Karpas-422 (cell line): Measurements from ENCODE around the gene BAHCC1. TPM values are rescaled to one million over a fixed set of nuclear protein-coding genes. Genes with fewer than 3 reads are reported as not detected.

Experiments used
- DNase-seq: peaks from one replicate; pipeline ENCODE4 v3.0.0-alpha.2; 2015
- H2AFZ ChIP-seq: fragments of 200-600 bp; sonication (generic); 2 replicates; pipeline ENCODE4 v1.6.1; 2014; ENCODE audit warnings: antibody characterized with exemption, low read length, mixed read lengths
- H3K27ac ChIP-seq: fragments of 200-600 bp; sonication (generic); 2 replicates; pipeline ENCODE4 v1.5.1; 2014; ENCODE audit warnings: mild to moderate bottlenecking, low read length, moderate library complexity
- H3K27me3 ChIP-seq: fragments of 200-600 bp; sonication (generic); 2 replicates; pipeline ENCODE4 v1.6.1; 2014; ENCODE audit warnings: low read length, mixed read lengths
- H3K36me3 ChIP-seq: fragments of 200-600 bp; sonication (generic); 2 replicates; pipeline ENCODE4 v1.6.1; 2014; ENCODE audit warnings: low read length, mixed read lengths; ENCODE audit not compliant: insufficient read depth
- H3K4me1 ChIP-seq: fragments of 200-600 bp; sonication (generic); 2 replicates; pipeline ENCODE4 v1.6.1; 2014; ENCODE audit warnings: mild to moderate bottlenecking, low read length, mixed read lengths
- H3K4me2 ChIP-seq: fragments of 200-600 bp; sonication (generic); 2 replicates; pipeline ENCODE4 v1.6.1; 2014; ENCODE audit warnings: low read length, low read depth, mild to moderate bottlenecking; ENCODE audit not compliant: poor library complexity, severe bottlenecking
- H3K4me3 ChIP-seq: fragments of 200-600 bp; sonication (generic); 2 replicates; pipeline ENCODE4 v1.5.1; 2014; ENCODE audit warnings: mild to moderate bottlenecking, antibody characterized with exemption, low read length, mixed read lengths
- H3K79me2 ChIP-seq: fragments of 200-600 bp; sonication (generic); 2 replicates; pipeline ENCODE4 v1.6.1; 2014; ENCODE audit warnings: mild to moderate bottlenecking, low read length, mixed read lengths
- H3K9ac ChIP-seq: fragments of 200-600 bp; sonication (generic); 2 replicates; pipeline ENCODE4 v1.6.0; 2014; ENCODE audit warnings: low read length
- H3K9me2 ChIP-seq: fragments of 200-600 bp; sonication (generic), shearing (Covaris generic); replicated peaks from 2 replicates; pipeline ENCODE4 v1.6.0; 2014; ENCODE audit warnings: mild to moderate bottlenecking, low read length, moderate library complexity; ENCODE audit not compliant: insufficient read depth
- H3K9me3 ChIP-seq: fragments of 300-700, 200-600 bp; sonication (generic); 2 replicates; pipeline ENCODE4 v1.6.1; 2014; ENCODE audit warnings: low read length, mixed read lengths
- H4K20me1 ChIP-seq: fragments of 200-600 bp; sonication (generic); 2 replicates; pipeline ENCODE4 v1.6.1; 2014; ENCODE audit warnings: mild to moderate bottlenecking, antibody characterized with exemption, low read length, low read depth; ENCODE audit not compliant: insufficient read depth
- total RNA-seq: library from RNA; depleted of rRNA; stranded (reverse); fragments of >200 nt; shearing (Covaris generic); gene quantifications from 2 replicates; pipeline ENCODE4 v1.2.3, GENCODE V29; 2014; ENCODE audit warnings: low replicate concordance

The BAHCC1 gene
- total RNA-seq, 1 experiment from 2014 or later: not detected

DNA sequence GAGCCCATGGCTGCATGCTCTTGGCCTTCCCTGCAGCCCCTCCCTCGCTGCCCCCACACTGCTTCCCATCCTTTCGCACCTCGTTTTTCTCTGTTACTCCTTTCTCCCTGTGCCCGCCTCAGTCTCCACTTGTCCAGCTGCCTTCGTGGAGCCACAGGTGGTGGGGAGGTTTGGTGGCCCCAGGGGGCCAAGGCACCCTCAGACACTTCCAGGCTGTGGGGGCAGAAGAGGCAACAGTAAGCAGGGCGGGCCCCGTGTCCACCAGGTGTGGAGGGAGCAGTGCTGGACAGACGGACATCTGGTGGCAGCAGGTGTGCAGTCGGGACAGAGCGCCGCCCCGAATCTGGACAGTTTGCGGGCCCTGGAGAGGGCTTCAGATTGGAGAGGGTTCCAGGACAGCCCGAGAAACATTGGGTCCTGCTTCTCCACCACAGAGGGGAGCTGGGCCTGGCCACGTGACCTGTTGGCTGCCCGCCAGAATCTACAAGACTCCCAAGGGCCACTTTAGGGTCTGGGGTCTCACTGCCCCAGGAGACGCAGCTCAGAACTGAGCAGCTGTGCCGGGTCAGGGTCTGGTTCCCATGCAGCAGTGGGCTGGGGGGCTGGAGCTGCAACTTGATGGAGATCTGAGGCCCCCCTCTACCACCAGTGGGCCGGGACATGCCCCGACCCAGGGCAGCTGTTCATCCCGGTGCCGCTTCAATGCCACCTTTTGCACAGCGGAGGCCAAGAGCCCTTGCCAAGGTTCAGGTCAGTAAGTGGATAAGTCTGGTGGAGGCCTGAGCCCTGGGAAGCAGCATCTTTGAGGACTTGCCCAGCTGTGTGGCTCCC, 22.8 kb downstream of the BAHCC1 start:
- no peaks in the 10 kb centered on the region for H3K36me3 ChIP-seq
- H3K4me2 ChIP-seq: no peak overlapping the region
- no peak for DNase-seq
- no peak overlapping the region for H2AFZ ChIP-seq
- H3K9me2 ChIP-seq: no peaks in the 10 kb centered on the region
- H3K27ac ChIP-seq: no peak overlapping the region
- no peaks in the 10 kb centered on the region for H4K20me1 ChIP-seq
- H3K79me2 ChIP-seq: no peaks in the 10 kb centered on the region
- no peak overlapping the region for H3K9ac ChIP-seq
- H3K4me3 ChIP-seq: no peak overlapping the region
- H3K9me3 ChIP-seq: no peaks in the 10 kb centered on the region
- no peaks in the 10 kb centered on the region for H3K27me3 ChIP-seq
- H3K4me1 ChIP-seq: no peaks in the 10 kb centered on the region

DNA sequence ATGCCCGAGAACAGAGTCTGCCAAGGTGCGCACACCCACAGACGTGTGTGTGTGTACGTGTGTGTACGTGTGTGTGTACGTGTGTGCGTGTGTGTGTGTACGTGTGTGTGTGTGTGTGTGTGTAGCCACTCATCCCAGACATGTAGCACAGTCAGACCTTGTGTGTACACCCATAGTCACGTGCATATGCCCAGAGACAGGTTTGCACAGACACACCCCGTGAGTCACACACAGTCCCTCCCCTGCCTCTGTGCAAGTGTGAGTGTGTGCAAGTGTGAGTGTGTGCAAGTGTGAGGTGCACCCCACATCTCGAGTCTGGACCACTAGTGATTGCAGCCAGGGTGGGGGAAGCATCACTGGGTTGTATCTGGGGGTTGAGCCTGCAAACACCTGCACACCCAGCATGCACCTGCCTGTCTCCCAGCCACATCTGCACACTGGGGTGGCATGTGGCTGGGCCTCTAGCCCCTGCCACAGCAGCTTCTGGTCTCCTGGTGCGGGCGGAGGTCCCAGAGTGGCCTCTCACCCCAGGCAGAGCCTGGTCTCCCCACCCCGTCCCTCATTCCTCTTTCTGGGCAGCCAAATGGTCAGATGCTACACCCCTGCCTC, 23.6 kb downstream of the BAHCC1 start:
- DNase-seq: no peak
- no peaks in the 10 kb centered on the region for H3K36me3 ChIP-seq
- H3K9me3 ChIP-seq: no peaks in the 10 kb centered on the region
- no peaks in the 10 kb centered on the region for H3K9me2 ChIP-seq
- no peaks in the 10 kb centered on the region for H3K4me1 ChIP-seq
- no peak overlapping the region for H3K4me3 ChIP-seq
- no peaks in the 10 kb centered on the region for H3K79me2 ChIP-seq
- H2AFZ ChIP-seq: no peak overlapping the region
- no peaks in the 10 kb centered on the region for H3K27me3 ChIP-seq
- H3K4me2 ChIP-seq: no peak overlapping the region
- H3K27ac ChIP-seq: no peak overlapping the region
- no peaks in the 10 kb centered on the region for H4K20me1 ChIP-seq
- no peak overlapping the region for H3K9ac ChIP-seq

DNA sequence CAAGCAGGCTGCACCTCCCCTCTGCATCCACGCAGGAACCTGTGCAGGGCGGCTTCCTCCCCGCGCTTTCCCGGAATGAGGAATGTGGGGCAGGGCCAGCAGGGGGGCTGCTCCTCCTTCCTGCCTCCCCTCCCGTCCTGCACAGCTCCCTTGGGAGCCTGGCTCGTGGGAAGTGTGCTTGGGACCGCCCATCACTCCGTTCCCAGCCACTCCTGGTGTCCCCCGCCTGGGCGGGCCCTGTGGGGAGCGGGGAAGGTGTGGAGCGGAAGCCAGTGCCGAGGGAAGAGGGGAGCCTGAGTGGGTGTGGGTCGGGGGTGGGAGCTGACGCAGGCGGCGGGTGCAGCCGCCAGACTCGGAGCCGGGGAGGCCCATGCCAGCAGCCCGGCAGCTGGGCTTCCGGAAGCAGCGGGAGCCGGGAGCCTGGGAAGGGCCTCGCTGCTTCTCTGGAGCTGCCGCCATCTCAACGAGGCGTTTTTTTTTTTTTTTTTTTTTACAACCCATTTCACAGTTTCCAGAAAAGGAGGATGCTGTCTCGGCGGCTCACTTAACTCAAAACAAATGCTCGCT, 24.1 kb downstream of the BAHCC1 start:
- no peaks in the 10 kb centered on the region for H3K36me3 ChIP-seq
- no peak overlapping the region for H2AFZ ChIP-seq
- no peaks in the 10 kb centered on the region for H3K9me2 ChIP-seq
- no peaks in the 10 kb centered on the region for H3K4me1 ChIP-seq
- H4K20me1 ChIP-seq: no peaks in the 10 kb centered on the region
- DNase-seq: no peak
- H3K9ac ChIP-seq: no peak overlapping the region
- H3K27ac ChIP-seq: no peak overlapping the region
- no peak overlapping the region for H3K4me3 ChIP-seq
- H3K4me2 ChIP-seq: no peak overlapping the region
- H3K27me3 ChIP-seq: no peaks in the 10 kb centered on the region
- H3K79me2 ChIP-seq: no peaks in the 10 kb centered on the region
- H3K9me3 ChIP-seq: no peaks in the 10 kb centered on the region

DNA sequence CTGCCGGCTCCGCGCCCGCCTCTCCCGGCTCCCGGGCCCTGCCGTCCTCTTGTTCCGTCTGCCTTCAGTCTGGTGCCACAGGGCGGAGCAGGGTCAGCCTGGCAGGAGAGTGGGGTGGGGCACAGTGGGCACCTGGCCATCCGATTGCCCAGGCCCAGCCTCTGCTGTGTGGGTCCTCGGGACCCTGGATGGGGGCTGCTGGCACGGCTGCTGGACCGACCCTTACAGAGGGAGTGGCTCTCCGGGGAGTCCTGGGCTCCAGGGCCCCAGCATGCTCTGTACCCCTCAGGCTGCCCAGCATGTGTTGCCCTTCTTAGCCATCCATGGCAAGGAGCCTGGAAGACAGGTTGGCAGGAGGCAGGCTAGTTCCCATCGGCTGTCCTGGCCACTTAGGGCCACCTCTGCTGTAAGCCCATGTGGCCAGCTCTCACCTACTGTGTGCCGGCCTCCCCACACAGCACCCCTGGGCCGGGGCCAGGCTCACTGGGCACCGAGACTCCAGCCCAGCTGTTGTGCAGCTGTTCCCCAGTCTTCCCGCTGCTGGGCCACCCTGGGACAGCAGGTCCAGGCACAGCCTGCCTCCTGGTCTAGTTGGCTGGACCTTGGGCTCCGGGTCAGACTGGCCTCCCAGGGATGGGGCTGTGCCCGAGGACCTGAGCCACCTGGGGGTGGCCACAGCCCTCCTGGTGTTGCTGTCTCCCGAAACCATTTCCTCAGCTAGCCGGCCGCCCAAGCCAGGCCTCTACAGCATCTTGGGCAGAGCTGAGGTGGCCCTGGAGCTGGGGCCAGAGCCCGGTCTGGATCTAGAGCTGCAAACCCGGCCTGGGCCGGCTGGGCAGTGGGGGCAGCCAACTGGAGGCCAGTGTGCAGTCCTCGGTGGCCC, 24.9 kb downstream of the BAHCC1 start:
- Histone ChIP-seq H3K79me2 (no peaks in the 10 kb centered on the region), H3K9ac (no peak overlapping the region), H3K4me2 (no peak overlapping the region), H3K4me3 (no peak overlapping the region), H2AFZ (no peak overlapping the region), H4K20me1 (no peaks in the 10 kb centered on the region), H3K9me2 (no peaks in the 10 kb centered on the region), H3K27ac (no peak overlapping the region), H3K9me3 (no peaks in the 10 kb centered on the region), H3K36me3 (no peaks in the 10 kb centered on the region), H3K27me3 (no peaks in the 10 kb centered on the region), H3K4me1 (no peaks in the 10 kb centered on the region)
- DNase-seq: no peak

DNA sequence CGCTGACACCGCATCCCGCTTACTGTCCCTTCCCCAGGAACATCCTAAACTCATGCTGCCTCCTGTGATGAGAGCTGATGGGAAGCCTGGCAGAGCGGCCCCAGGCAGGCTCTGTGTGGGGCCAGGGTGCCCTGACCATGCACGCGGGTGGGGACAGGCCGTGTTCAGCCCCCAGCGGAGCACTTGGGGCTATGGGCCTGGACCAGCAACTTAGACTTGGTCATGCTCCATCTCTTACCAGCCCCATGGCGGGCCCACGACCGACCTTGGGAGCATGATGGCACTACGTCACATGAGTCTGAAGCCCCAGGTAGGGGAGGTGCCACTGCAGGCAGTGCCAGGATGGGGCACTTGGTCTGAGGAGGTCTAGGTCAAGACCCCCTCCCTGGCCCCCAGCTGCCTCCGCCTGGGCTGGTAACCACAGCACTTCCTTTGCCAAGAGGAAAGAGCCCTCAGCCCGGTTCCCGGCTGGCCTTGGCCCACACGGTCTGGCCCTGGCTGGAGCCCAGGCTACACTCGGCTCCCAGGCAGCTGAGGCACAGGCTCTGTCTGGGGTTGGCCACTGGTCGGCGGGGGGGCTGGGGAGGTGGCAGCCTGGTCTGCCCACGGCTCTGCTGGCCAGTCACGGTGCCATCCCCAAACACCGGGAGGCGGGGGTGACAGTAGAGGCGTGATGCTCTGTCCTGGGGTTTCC, 25.7 kb downstream of the BAHCC1 start:
- DNase-seq: no peak
- Histone ChIP-seq H2AFZ (no peak overlapping the region), H3K9me2 (no peaks in the 10 kb centered on the region), H3K27ac (no peak overlapping the region), H3K9ac (no peak overlapping the region), H3K9me3 (peaks cover 6% of the 10 kb centered on the region; the same call in 1 of the 2 replicates), H3K4me2 (no peak overlapping the region), H3K4me3 (no peak overlapping the region), H3K36me3 (no peaks in the 10 kb centered on the region), H3K27me3 (no peaks in the 10 kb centered on the region), H3K4me1 (no peaks in the 10 kb centered on the region), H4K20me1 (no peaks in the 10 kb centered on the region), H3K79me2 (no peaks in the 10 kb centered on the region)

DNA sequence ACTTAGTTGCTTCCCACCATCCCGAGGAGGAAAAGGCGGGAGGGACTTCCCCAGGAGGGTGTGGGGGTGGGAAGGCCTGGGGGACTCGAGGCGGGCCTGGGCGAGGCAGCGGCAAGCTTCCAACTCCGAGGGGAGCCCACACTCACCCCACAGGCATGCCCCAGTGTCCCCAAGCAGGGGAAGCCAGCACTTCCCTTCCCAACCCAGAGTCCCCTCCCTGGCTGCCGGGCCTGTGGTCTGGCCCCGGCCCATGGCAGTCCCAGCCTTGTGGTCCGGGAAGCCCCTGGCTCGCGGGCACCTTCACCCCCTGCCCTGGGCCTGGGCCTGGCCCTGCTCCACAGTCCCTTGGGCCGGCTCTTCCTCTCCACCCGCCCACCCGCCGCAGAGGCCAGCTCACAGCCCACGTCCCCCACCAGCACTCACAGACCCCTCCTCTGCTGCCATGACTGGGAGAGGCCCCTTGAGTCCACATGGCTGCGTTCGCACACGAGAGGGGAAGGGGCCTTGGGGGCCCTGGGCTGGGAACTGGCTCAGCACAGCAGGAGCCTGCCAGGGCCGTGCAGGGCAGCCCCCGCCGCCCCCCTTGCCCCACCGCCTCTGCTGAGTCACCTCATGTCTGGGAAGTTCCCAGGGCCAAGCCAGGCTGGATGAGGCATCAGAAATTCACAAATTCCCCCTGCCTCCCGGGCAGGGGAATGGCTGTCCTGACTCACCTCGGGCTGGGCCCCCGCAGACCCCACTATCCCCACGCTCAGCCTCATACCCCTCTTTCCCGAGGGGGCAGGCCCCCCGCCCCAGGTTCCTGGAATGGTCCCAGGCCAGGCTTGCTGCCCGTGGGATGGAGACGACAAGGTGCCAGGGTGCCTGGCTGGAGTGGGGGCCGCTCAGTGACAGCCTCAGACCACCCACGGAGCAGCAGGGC, 27.8 kb downstream of the BAHCC1 start:
- H3K36me3 ChIP-seq: no peaks in the 10 kb centered on the region
- H3K9me2 ChIP-seq: no peaks in the 10 kb centered on the region
- H3K9ac ChIP-seq: no peak overlapping the region
- H3K27ac ChIP-seq: no peak overlapping the region
- no peaks in the 10 kb centered on the region for H4K20me1 ChIP-seq
- no peak overlapping the region for H3K4me2 ChIP-seq
- no peaks in the 10 kb centered on the region for H3K27me3 ChIP-seq
- no peaks in the 10 kb centered on the region for H3K4me1 ChIP-seq
- H3K9me3 ChIP-seq: peaks cover 9% of the 10 kb centered on the region; the same call in 1 of the 2 replicates
- no peak for DNase-seq
- H3K4me3 ChIP-seq: no peak overlapping the region
- no peak overlapping the region for H2AFZ ChIP-seq
- no peaks in the 10 kb centered on the region for H3K79me2 ChIP-seq

DNA sequence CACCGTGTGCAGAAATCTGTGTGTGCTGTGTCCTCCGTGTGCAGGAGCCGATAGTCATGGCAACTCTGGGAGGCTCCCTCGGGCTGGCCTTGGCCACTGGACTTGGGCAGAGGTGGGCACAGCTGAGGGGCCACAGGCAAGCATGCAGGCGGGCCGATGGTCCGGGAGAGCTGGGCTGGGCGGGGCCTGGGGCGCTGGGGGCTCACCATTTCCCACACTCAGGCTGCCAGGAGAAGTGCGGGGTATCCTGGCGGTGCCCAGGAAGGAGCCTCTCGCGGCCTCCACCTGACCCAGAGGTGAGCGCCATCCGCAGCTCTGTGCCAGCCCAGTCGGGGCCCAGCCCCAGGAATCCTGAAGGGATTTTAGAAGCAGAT, 28.4 kb downstream of the BAHCC1 start:
- no peaks in the 10 kb centered on the region for H3K36me3 ChIP-seq
- H3K4me2 ChIP-seq: no peak overlapping the region
- no peak overlapping the region for H3K4me3 ChIP-seq
- H3K27ac ChIP-seq: no peak overlapping the region
- DNase-seq: no peak
- H3K9me3 ChIP-seq: peaks cover 9% of the 10 kb centered on the region; the same call in 1 of the 2 replicates
- no peaks in the 10 kb centered on the region for H4K20me1 ChIP-seq
- H3K9ac ChIP-seq: no peak overlapping the region
- H3K9me2 ChIP-seq: no peaks in the 10 kb centered on the region
- no peaks in the 10 kb centered on the region for H3K79me2 ChIP-seq
- no peaks in the 10 kb centered on the region for H3K4me1 ChIP-seq
- H3K27me3 ChIP-seq: no peaks in the 10 kb centered on the region
- no peak overlapping the region for H2AFZ ChIP-seq
